ENCODE results near the gene PCDHB5.
"Not testable (repeated sequence)": the region's sequence is repeated elsewhere in the genome, so short reads cannot be mapped to it uniquely, and the experiment has no call there.

The PCDHB5 gene

GRCh38 chr5:141151632-141152031 lies 16.6 kb downstream of the PCDHB5 start:
- not testable (repeated sequence) for H3K4me3 ChIP-seq (ENCODE audit: low read depth, low read length)

- not testable (repeated sequence) for H3K4me3 ChIP-seq (ENCODE audit: low read depth, low read length)
Measured at GRCh38 chr5:141152096-141152495, 17.1 kb downstream of the PCDHB5 start.

GRCh38 chr5:141155540-141156374 lies 20.8 kb downstream of the PCDHB5 start:
- peak overlapping the region; percentile 36 for H3K4me3 ChIP-seq (ENCODE audit: low read depth, low read length)

- not testable (repeated sequence) for H3K4me3 ChIP-seq (ENCODE audit: low read depth, low read length)
Measured at GRCh38 chr5:141157356-141157755, 22.4 kb downstream of the PCDHB5 start.

- H3K4me3 ChIP-seq (ENCODE audit: low read depth, low read length), result not testable (repeated sequence)
Measured at GRCh38 chr5:141157901-141158300, 22.9 kb downstream of the PCDHB5 start.

GRCh38 chr5:141172381-141173204 lies 37.6 kb downstream of the PCDHB5 start, which contains the start of gene PCDHB7:
Gene PCDHB7, plus strand, starts transcription at chr5:141172644. Its CDS starts 192 bp downstream, at chr5:141172836.
- no peak within 1 kb of the TSS for H3K4me3 ChIP-seq (ENCODE audit: low read depth, low read length)

GRCh38 chr5:141174291-141175104 lies 39.5 kb downstream of the PCDHB5 start:
- H3K4me3 ChIP-seq (ENCODE audit: low read depth, low read length), result not testable (repeated sequence)

GRCh38 chr5:141175933-141176332 lies 40.9 kb downstream of the PCDHB5 start:
- no peak overlapping the region for H3K4me3 ChIP-seq (ENCODE audit: low read depth, low read length)

- H3K4me3 ChIP-seq (ENCODE audit: low read depth, low read length), result not testable (repeated sequence)
Measured at GRCh38 chr5:141177577-141178191, 42.7 kb downstream of the PCDHB5 start, which contains the start of gene PCDHB8. Gene PCDHB8, plus strand, starts transcription at chr5:141177790. Its CDS starts 245 bp downstream, at chr5:141178035.

- H3K4me3 ChIP-seq (ENCODE audit: low read depth, low read length), result not testable (repeated sequence)
Measured at GRCh38 chr5:141179371-141179770, 44.4 kb downstream of the PCDHB5 start.

- H3K4me3 ChIP-seq (ENCODE audit: low read depth, low read length), result not testable (repeated sequence)
Measured at GRCh38 chr5:141179876-141180275, 44.9 kb downstream of the PCDHB5 start.

GRCh38 chr5:141180313-141180712 lies 45.3 kb downstream of the PCDHB5 start:
- no peak overlapping the region for H3K4me3 ChIP-seq (ENCODE audit: low read depth, low read length)

GRCh38 chr5:141182248-141182647 lies 47.2 kb downstream of the PCDHB5 start, which contains the start of gene PCDHB16:
Gene PCDHB16, plus strand, starts transcription at chr5:141182387. Its CDS starts 173 bp downstream, at chr5:141182560.
- peak within 1 kb of the TSS; percentile 2 for H3K4me3 ChIP-seq (ENCODE audit: low read depth, low read length)

GRCh38 chr5:141184117-141184855 lies 49.3 kb downstream of the PCDHB5 start:
- H3K4me3 ChIP-seq (ENCODE audit: low read depth, low read length), result not testable (repeated sequence)

- H3K4me3 ChIP-seq (ENCODE audit: low read depth, low read length), result no peak within 1 kb of the TSS
Measured at GRCh38 chr5:141186897-141187512, 52.0 kb downstream of the PCDHB5 start, which contains the start of gene PCDHB9. Gene PCDHB9, plus strand, starts transcription at chr5:141187161. Its CDS starts 158 bp downstream, at chr5:141187319.

Data from iPS-11a (cell line).